Activated CD4-positive, alpha-beta T cell treated with anti-CD3 and anti-CD28 coated beads, Interleukin-2, amount 50 U/mL, for 1 hour (primary cell): ENCODE data around the gene SLC24A3.
"Not testable (repeated sequence)": the region's sequence is repeated elsewhere in the genome, so short reads cannot be mapped to it uniquely, and the experiment has no call there.

Source experiments
- DNase-seq: peaks from one replicate; pipeline ENCODE4 v3.0.0-alpha.2; 2020

SLC24A3 gene

GRCh38 chr20:19734811-19735210 is 522.4 kb downstream of the SLC24A3 start:
- DNase-seq, result no peak

- DNase-seq, result no peak
Observed at GRCh38 chr20:19735446-19735845, 523.0 kb downstream of the SLC24A3 start.

- no peak for DNase-seq
Observed at GRCh38 chr20:19737025-19737424, 524.6 kb downstream of the SLC24A3 start.

GRCh38 chr20:19738951-19739350 is 526.5 kb downstream of the SLC24A3 start:
- DNase-seq, result no peak

- no peak for DNase-seq
Observed at GRCh38 chr20:19739351-19739750, 526.9 kb downstream of the SLC24A3 start.

- DNase-seq, result no peak
Observed at GRCh38 chr20:19740512-19740911, 528.1 kb downstream of the SLC24A3 start.

GRCh38 chr20:19741924-19742323 is 529.5 kb downstream of the SLC24A3 start:
- no peak for DNase-seq

- no peak for DNase-seq
Observed at GRCh38 chr20:19742974-19743639, 530.7 kb downstream of the SLC24A3 start.

- DNase-seq, result no peak
Observed at GRCh38 chr20:19743640-19743995, 531.2 kb downstream of the SLC24A3 start.

- DNase-seq, result no peak
Observed at GRCh38 chr20:19745106-19745505, 532.7 kb downstream of the SLC24A3 start.

- DNase-seq, result no peak
Observed at GRCh38 chr20:19745584-19745983, 533.1 kb downstream of the SLC24A3 start.

- no peak for DNase-seq
Observed at GRCh38 chr20:19746396-19746795, 534.0 kb downstream of the SLC24A3 start.

GRCh38 chr20:19747903-19748302 is 535.5 kb downstream of the SLC24A3 start:
- no peak for DNase-seq

GRCh38 chr20:19748681-19749080 is 536.2 kb downstream of the SLC24A3 start:
- DNase-seq, result no peak

- DNase-seq, result no peak
Observed at GRCh38 chr20:19749618-19750071, 537.2 kb downstream of the SLC24A3 start.

- DNase-seq, result no peak
Observed at GRCh38 chr20:19750101-19750606, 537.7 kb downstream of the SLC24A3 start.

GRCh38 chr20:19750907-19751636 is 538.6 kb downstream of the SLC24A3 start:
- no peak for DNase-seq

GRCh38 chr20:19754201-19754600 is 541.8 kb downstream of the SLC24A3 start:
- not testable (repeated sequence) for DNase-seq

GRCh38 chr20:19756761-19757486 is 544.5 kb downstream of the SLC24A3 start:
- DNase-seq, result no peak

- DNase-seq, result no peak
Observed at GRCh38 chr20:19757487-19758132, 545.2 kb downstream of the SLC24A3 start.

- no peak for DNase-seq
Observed at GRCh38 chr20:19758133-19758500, 545.7 kb downstream of the SLC24A3 start, which contains the start of gene RIN2. RIN2 (plus strand) TSS chr20:19758258; CDS start chr20:19889602, 131,344 bp downstream.

GRCh38 chr20:19758501-19759331 is 546.3 kb downstream of the SLC24A3 start:
- DNase-seq, result no peak
